Cardiac ventricle fibroblast (primary cell): ENCODE results near the gene CEP295NL. TPM values are rescaled to one million over a fixed set of nuclear protein-coding genes. Genes with fewer than 3 reads are reported as not detected.

Source experiments
- total RNA-seq: library from RNA; depleted of rRNA; stranded (reverse); fragments of >200 nt; gene quantifications from 2 replicates; pipeline ENCODE4 v1.2.3, GENCODE V29; 2015

CEP295NL gene
- 0.20 and 0.62 TPM in 2 replicates for total RNA-seq

GRCh38 chr17:78903101-78903779 is at the start of gene CEP295NL:
TSS of gene CEP295NL (minus strand) at chr17:78903201. CDS start at chr17:78901828, 1,373 bp downstream.

GRCh38 chr17:78925234-78925633 is 22.2 kb upstream of the CEP295NL start, which contains the start of gene TIMP2:
TSS of gene TIMP2 (minus strand) at chr17:78925387. CDS start at chr17:78925088, 299 bp downstream.

GRCh38 chr17:78840780-78841611 is 62.0 kb downstream of the CEP295NL start, which contains the start of gene USP36:
TSS of gene USP36 (minus strand) at chr17:78840814. CDS start at chr17:78836363, 4,451 bp downstream.

Other genes with a start within 250 kb of the CEP295NL start
- gene CYTH1, start 120.9 kb downstream of the CEP295NL start, total RNA-seq: 9.5 and 11.0 TPM in 2 replicates
- gene USP36, start 62.4 kb downstream of the CEP295NL start, total RNA-seq: 25.3 and 28.5 TPM in 2 replicates
- gene TIMP2, start 22.2 kb upstream of the CEP295NL start, total RNA-seq: 392 and 404 TPM in 2 replicates
- gene LGALS3BP, start 76.7 kb upstream of the CEP295NL start, total RNA-seq: 579 and 706 TPM in 2 replicates
- gene CANT1, start 106.6 kb upstream of the CEP295NL start, total RNA-seq: 24.1 and 28.7 TPM in 2 replicates
- gene C1QTNF1, start 121.0 kb upstream of the CEP295NL start, total RNA-seq: 587 and 650 TPM in 2 replicates
- 9.8 and 13.4 TPM in 2 replicates for gene ENGASE, start 171.6 kb upstream of the CEP295NL start, total RNA-seq